K562 (cell line): ENCODE results near the gene CIART. TPM values are rescaled to one million over a fixed set of nuclear protein-coding genes. Genes with fewer than 3 reads are reported as not detected.

Experiments used
- AFF4 ChIP-seq: sonication (generic); formaldehyde crosslinking; IDR thresholded peaks from 2 replicates; pipeline ENCODE4 v1.8.0; 2023; ENCODE audit warnings: mild to moderate bottlenecking, missing genetic modification reagents
- DACH1 ChIP-seq: fragments of 450-650 bp; IDR thresholded peaks from 2 replicates; pipeline ENCODE4 v1.6.1; 2018; ENCODE audit not compliant: partially characterized antibody
- EZH2 ChIP-seq: IDR thresholded peaks from 2 replicates; pipeline ENCODE4 v1.6.1; 2012; ENCODE audit warnings: low read depth, mild to moderate bottlenecking, inconsistent platforms, low read length, borderline replicate concordance
- GTF2B ChIP-seq: IDR thresholded peaks from 2 replicates; pipeline ENCODE4 v1.6.1; 2011; ENCODE audit not compliant: insufficient read length; ENCODE audit errors: extremely low read depth
- HDAC1 ChIP-seq, 2 experiments: fragments of 450-650 bp; IDR thresholded peaks; 2 replicates each; pipeline ENCODE4 v1.6.1; 2016 to 2017; ENCODE audit warnings: inconsistent platforms in 1 of 2, mild to moderate bottlenecking in 1 of 2, moderate library complexity in 1 of 2
- IFI16 ChIP-seq: fragments of 250-450 bp; sonication (Bioruptor Pico); IDR thresholded peaks from 2 replicates; pipeline ENCODE4 v2.1.2; 2022; ENCODE audit warnings: mild to moderate bottlenecking, inconsistent platforms
- PCBP1 ChIP-seq: fragments of 200-400 bp; formaldehyde crosslinking; IDR thresholded peaks from 2 replicates; pipeline ENCODE4 v1.6.1; 2018; ENCODE audit warnings: mild to moderate bottlenecking, low read depth, low read length; ENCODE audit not compliant: poor library complexity, severe bottlenecking
- PRMT5 ChIP-seq: sonication (generic); formaldehyde crosslinking; IDR thresholded peaks from 2 replicates; pipeline ENCODE4 v1.5.0; 2020; ENCODE audit warnings: missing genetic modification reagents
- RBM34 ChIP-seq: fragments of 200-400 bp; formaldehyde crosslinking; IDR thresholded peaks from 2 replicates; pipeline ENCODE4 v1.6.1; 2018; ENCODE audit warnings: low read length, borderline replicate concordance; ENCODE audit not compliant: insufficient read depth
- RFX1 ChIP-seq: fragments of 450-650 bp; IDR thresholded peaks from 2 replicates; pipeline ENCODE4 v1.6.1; 2016; ENCODE audit warnings: mild to moderate bottlenecking, moderate library complexity
- SMAD3 ChIP-seq: fragments of 450-650 bp; formaldehyde crosslinking; conservative IDR thresholded peaks from 2 replicates; pipeline ENCODE4 v1.4.0; 2020; ENCODE audit warnings: mild to moderate bottlenecking
- TCF15 ChIP-seq: fragments of 250-450 bp; sonication (Bioruptor Pico); IDR thresholded peaks from 2 replicates; pipeline ENCODE4 v1.8.0; 2022; ENCODE audit warnings: moderate library complexity, mild to moderate bottlenecking, inconsistent platforms
- USF1 ChIP-seq: sonication (generic); formaldehyde crosslinking; IDR thresholded peaks from 2 replicates; pipeline ENCODE4 v1.9.0; 2022; ENCODE audit warnings: mild to moderate bottlenecking, missing genetic modification reagents
- ZC3H4 ChIP-seq: sonication (generic); formaldehyde crosslinking; IDR thresholded peaks from 2 replicates; pipeline ENCODE4 v1.9.0; 2021; ENCODE audit warnings: missing genetic modification reagents, borderline replicate concordance
- ZNF23 ChIP-seq: fragments of 250-450 bp; sonication (Bioruptor Pico); IDR thresholded peaks from 2 replicates; pipeline ENCODE4 v1.4.0; 2020; ENCODE audit warnings: mild to moderate bottlenecking
- ZNF280A ChIP-seq: fragments of 450-650 bp; IDR thresholded peaks from 2 replicates; pipeline ENCODE4 v1.6.1; 2018; ENCODE audit warnings: mild to moderate bottlenecking, low read depth; ENCODE audit not compliant: partially characterized antibody
- ZNF766 ChIP-seq: fragments of 200-800 bp; sonication (Bioruptor generic); conservative IDR thresholded peaks from 2 replicates; pipeline ENCODE4 v1.6.1; 2016; ENCODE audit warnings: missing genetic modification characterization, missing compliant biosample characterization
- polyA plus RNA-seq, 8 experiments: library from polyadenylated mRNA; depleted of rRNA in 4 of 8; stranded (reverse) in 5 of 8; unstranded in 3 of 8; fragments of >200 nt; fragmentation: Nextera tagmentation in 2 of 8; fragmentation: Illumina TruSeq in 1 of 8; extraction: Ambion mirVana in 2 of 8; extraction: Trizol in 1 of 8; gene quantifications; 2 replicates each; pipeline versions ENCODE4 v1.2.1 to v1.2.3, GENCODE V29; 2011 to 2014; ENCODE audit warnings: inconsistent platforms in 1 of 8, missing spikeins in 1 of 8
- total RNA-seq, 7 experiments: library from RNA; depleted of rRNA in 6 of 7; stranded (reverse); fragments of >200 nt in 6 of 7; fragmentation: Illumina TruSeq in 2 of 7; extraction: Trizol in 2 of 7; gene quantifications; 2 replicates each; pipeline versions ENCODE4 v1.2.1 to v1.2.3, GENCODE V29; 2011 to 2021; ENCODE audit warnings: low replicate concordance in 1 of 7

CIART gene
- total and polyA plus RNA-seq, 9 of the 15 experiments (the other 6 are each of a cell fraction or from before 2014, with no cell fraction given), result 0.07 to 0.35 (median 0.19) TPM; not detected in 2

GRCh38 chr1:150268705-150269403 lies 13.5 kb upstream of the CIART start, which contains the start of gene APH1A (continued):
- TF ChIP-seq GTF2B (no peak), SMAD3 (CRISPR knock-in tag) (no peak), PCBP1 (peak; percentile 66), IFI16 (CRISPR knock-in tag) (no peak), RBM34 (no peak), ZNF766 (CRISPR knock-in tag) (no peak), ZC3H4 (CRISPR knock-in tag) (no peak), PRMT5 (CRISPR knock-in tag) (no peak), AFF4 (CRISPR knock-in tag) (no peak), USF1 (CRISPR knock-in tag) (no peak), HDAC1 (IDR thresholded peaks at IDR 0.05) (peak in 1 of 2 experiments; percentile 83; a peak in 2 of 4 replicates), ZNF280A (no peak), EZH2 (no peak), TCF15 (CRISPR knock-in tag) (no peak), DACH1 (no peak), RFX1 (no peak), ZNF23 (CRISPR knock-in tag) (no peak)
